Islet of Langerhans (tissue), 1 donor: ENCODE measurements around the gene RELN.

Experiments
- FAIRE-seq: peaks from one replicate; lab custom pipeline; 2011; peaks lifted over from hg19 to GRCh38; lab: Jason Lieb, UNC

The RELN gene

DNA sequence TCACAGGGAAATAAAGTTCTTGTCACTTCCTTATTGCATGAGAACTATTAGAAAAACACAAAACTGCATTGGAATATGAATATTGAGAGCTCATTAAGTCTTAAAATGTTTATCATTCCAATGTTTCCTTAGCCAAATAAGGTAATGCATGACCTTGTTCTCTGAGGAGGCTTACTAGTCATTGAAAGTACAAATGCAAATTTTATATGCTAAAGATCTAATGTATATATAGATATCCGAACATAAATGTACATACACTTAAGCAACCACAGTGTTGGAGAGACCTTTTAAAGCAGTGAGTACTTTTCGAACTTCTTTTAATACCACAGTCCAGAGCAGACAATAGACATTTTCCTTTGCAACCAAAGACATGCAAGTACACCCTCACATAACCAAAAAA lies 96.1 kb downstream of the RELN start:
- no peak for FAIRE-seq

DNA sequence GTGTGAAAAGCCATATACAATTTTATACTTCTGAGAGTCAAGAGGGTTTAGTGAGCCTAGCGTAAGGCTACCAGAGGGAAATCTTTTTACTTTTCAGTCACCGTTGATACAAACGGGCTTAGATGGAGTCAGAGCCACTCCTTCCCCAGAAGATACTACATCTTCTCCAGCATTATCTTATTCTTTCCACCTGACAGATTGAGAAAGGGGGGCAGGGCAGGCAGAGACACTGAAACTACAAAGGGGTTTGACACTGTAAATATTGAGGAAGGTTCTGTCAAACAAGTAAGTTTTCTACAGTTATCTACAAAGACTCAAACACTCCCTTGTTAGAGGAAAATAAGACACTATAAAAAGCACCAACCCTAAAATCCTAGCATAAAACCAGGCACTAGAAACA lies 100.0 kb downstream of the RELN start:
- FAIRE-seq: no peak

- no peak for FAIRE-seq
Observed at GRCh38 chr7:103888603-103889153, 100.8 kb downstream of the RELN start.

DNA sequence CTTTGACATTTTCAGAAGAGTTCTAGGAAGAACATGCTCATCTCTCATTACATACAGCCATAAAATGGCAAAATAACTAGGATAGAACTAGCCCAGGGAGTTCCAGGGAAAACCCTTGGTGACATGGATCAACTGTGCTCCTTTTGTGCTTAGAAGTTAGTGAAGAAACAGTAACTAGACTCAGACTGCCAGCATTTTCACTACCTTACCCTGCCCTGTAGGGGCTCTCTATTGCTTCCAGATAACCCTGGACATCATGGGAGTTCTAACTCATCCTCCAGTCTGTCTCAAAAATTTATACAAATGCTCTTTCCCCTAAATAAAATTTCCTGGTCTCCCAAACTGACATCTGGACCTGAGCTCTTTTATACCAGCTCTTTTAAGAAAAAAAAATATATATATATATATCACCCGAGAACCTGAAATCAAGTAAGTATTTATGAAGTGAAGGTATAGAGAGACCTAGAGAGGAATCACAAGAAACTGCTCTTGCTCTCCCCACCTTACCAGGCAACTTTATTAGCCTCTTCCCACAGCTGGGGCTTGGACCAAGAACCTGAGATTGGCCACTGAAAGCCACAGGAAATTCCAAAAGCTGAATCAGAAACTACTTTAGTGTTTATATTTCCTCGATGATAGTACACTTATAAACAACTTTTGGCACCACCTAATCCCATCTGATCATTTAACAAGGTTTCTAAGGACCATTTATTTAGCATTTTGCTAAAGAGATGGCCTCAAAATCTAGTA lies 101.4 kb downstream of the RELN start:
- no peak for FAIRE-seq

- no peak for FAIRE-seq
Observed at GRCh38 chr7:103887050-103887449, 102.4 kb downstream of the RELN start.

GRCh38 chr7:103879928-103880600 lies 109.4 kb downstream of the RELN start:
- no peak for FAIRE-seq

- FAIRE-seq: no peak
Observed at GRCh38 chr7:103879411-103879810, 110.0 kb downstream of the RELN start.

GRCh38 chr7:103877565-103877964 lies 111.9 kb downstream of the RELN start:
- no peak for FAIRE-seq

DNA sequence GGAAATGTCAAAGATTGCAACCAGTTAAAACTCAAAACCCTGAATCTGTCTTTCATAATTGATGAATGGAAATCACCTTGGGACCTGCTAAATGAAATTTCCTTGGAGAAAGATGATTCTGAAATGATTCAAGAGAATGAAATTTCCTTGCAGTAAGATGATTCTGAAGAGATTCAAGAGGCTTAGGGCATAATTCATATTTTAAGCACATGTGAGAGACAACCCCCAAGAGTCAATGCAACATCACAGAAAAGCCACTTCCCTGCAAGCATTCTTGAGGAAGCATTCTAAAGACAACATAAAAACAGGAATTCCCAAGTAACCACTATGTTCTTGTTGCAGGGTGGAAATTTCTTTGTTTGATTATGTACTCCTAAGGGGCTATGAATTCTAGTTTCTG lies 113.7 kb downstream of the RELN start:
- no peak for FAIRE-seq

GRCh38 chr7:103871473-103871872 lies 118.0 kb downstream of the RELN start:
- no peak for FAIRE-seq

GRCh38 chr7:103870664-103871063 lies 118.8 kb downstream of the RELN start:
- FAIRE-seq: no peak

- FAIRE-seq: no peak
Observed at GRCh38 chr7:103867874-103868273, 121.6 kb downstream of the RELN start.

DNA sequence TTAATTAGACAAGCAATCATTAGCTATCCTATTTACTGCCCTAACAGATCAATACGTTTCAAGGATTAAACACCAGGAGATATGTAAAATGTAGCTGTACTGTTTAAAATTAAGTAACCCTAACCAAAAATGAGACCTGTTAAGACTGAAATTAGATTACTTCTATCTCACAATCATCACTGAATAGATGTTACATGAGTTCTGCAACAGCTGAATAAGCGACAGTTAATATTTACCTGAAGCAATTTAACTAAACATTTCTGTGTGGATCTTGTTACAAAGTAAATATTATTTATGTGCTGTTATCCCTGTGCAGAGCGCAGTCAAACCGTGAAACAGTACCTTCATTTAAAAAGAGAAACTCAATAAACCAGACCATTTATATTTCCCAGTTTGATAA lies 122.5 kb downstream of the RELN start:
- FAIRE-seq: peak; percentile 99

DNA sequence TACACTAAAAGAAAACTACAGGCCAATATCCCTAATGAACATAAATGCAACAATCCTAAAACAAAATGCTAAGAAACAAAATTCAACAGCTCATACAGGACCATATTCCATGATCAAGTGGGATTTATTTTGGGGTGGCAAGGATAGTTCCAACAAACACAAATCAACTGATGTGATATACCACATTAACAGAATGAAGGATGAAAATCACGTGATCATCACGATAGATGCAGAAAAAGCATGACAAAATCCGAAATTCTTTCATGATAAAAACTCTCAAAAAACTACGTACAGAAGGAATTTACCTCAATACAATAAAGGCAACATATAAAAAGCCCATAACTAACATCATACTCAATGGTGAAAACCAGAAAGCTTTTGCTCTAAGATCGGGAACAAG lies 124.0 kb downstream of the RELN start:
- FAIRE-seq: no peak

GRCh38 chr7:103862302-103863035 lies 127.0 kb downstream of the RELN start:
- no peak for FAIRE-seq

DNA sequence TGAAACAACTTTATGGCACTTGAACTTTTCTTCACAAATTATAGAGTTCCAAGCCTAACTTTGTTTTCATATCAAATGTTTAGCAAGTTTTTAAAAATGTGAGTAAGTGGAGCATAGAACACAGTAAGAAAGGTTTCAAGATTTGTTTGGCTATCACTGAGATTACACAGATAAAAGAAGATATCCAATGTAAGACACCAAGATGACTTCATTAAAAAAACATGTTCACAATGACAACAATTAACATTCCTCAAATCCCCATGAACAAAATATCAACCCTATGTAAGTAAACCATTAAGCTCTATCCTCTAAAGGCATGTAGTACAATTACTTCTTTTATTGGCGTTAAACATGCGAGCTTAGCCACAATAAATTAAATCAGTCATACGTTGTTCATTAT lies 129.7 kb downstream of the RELN start:
- FAIRE-seq: no peak

GRCh38 chr7:103857435-103857834 lies 132.0 kb downstream of the RELN start:
- no peak for FAIRE-seq

DNA sequence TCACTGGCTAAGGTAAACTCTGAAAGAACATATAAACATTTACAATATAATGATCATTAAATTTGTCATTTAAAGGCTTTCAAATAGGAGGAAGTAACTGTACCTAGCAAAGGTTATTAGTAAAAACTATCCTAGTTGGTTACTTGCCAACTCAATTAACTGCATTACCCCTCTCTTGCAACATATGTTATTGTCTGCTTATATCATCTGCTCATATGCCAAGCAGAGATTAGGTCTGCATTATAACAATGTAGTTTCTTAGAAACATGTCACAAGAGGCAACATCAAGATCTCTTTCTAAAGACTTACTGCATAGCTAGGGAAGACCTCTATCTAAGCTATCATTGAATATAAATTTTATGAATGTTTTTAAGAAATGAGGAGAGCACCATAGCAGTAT lies 132.5 kb downstream of the RELN start:
- FAIRE-seq: no peak

DNA sequence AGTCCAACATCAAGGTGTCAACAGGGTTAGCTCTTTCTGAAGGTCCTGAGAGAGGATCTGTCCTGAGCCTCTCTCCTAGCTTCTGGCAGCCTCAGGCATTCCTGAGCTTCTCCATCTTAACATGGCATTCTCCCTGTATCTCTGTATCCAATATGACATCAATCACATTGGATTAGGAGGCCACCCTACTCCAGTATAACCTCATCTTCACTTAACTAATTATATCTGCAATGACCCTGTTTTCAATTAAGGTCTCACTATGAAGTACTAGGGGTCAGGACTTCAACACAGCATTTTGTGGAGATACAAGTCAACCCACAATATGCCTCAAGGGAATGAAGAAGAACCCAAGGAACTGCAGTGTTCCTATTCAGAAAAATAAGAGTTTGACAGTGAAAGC lies 133.8 kb downstream of the RELN start:
- FAIRE-seq: no peak

GRCh38 chr7:103854611-103855010 lies 134.8 kb downstream of the RELN start:
- FAIRE-seq: no peak

DNA sequence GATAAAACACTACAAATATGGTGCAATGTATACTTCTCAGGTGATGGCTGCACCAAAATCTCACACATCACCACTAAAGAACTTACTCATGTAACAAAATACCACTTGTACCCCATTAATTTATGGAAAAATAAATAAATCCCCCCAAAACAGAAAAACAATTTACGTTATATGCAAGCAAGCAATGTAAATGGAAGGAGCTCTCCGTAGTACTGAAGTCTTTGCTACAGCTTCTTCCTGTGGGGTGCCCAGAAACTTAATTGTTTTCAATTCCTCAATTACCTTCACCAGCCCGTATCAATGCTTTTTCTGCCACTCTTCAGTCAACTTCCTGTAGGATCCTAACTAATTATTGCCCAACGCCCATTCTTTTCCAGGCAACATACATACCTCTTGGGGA lies 138.1 kb downstream of the RELN start:
- no peak for FAIRE-seq

DNA sequence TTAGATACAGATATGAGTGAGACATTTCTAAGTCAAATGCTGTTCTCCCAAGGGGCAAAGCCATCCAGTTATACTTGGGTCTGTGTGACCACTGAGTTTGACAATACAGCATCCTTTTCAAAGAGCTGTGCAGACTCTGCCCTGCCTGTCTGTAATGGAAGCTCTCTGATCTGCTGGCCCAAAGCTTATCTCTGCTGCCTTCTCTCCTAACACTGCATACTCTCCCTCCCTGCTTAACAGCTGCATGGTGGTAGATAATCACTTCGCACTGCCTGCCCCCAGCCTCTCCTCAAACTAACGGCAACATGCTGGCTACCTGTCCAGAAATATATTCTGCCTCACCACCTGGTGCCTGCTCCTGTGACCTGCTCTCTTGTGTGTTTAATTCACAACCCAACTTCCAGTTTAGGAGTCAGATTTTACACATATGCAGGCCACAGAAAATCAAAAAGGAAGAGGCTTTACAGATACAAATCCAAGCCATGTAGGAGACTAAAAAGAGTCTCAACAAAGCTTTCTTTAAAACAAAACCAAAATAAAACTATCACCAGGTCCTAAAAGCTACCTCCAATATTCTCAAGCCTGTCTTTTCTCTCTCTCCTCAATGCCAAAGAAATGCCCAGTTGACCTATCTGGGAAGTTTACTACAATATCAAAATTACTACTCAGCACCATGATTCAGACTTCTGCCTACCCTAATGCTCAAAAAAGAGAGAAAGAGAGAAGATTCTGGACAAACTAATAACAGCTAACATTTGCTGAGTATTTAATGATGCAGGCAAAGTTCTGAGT lies 145.6 kb downstream of the RELN start:
- no peak for FAIRE-seq
